Right renal pelvis (tissue), 4 donors: ENCODE data around the gene RRP1. TPM values are rescaled to one million over a fixed set of nuclear protein-coding genes. Genes with fewer than 3 reads are reported as not detected.

Source experiments
- DNase-seq, 4 donors: peaks; one replicate each; pipeline ENCODE4 v3.0.0-alpha.2; 2013; ENCODE audit warnings: low read depth in 4 of 4, low spot score in 3 of 4, missing footprints in 1 of 4
- polyA plus RNA-seq, 4 donors: library from polyadenylated mRNA; unstranded; fragments of 120-200 nt; gene quantifications; one replicate each; pipeline ENCODE4 v1.2.1, GENCODE V29; 2013; ENCODE audit not compliant: insufficient read length in 4 of 4

Gene RRP1
- polyA plus RNA-seq, 4 donors, result 26.2 to 38.2 (median 30.1) TPM

DNA sequence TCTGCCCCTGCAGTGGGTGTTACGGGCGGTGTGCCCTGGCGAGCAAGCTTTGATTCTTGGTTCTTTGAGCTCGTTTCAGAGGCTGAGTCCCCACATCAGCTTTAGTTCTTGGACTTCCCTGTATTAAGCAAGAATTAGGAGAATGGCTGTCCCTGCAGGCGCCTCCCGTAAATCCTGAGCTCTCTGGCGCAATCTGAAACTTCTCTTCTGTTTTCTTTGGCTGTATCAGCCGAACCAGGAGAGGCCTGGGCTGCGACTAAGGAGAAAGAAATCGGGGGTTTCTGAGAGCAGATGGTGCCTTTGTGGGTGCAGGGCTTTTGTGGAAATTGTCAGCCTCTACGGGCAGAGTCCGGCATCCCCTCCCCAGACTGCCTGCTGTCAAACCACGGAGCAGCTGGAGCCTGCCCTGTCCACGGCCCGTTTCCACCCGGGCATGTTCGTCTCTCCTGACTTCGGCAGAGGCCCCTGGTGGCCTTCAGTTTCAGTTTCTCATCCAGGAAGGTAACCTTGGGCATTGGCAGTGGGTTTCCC, 31.2 kb upstream of the RRP1 start:
- DNase-seq, result no peak

DNA sequence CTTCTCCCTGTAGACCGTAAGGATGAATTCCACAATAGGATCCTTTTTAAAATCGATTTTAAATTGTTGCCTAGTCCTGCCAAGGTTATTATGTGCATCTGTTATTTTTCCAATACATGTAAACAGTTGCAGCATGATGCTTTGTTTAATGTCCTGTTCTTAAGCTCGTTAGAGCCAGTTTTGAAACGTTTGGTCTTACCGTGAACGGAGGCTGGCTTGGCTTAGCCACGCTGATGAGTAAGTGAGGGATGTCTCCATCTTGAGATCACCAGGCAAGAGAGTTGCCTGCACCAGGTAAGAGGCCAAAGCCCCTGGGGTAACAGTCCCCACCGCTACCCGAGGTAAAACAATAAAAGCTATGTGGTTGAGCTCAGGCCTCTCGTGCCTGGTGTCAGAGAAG, 30.6 kb upstream of the RRP1 start:
- no peak for DNase-seq

DNA sequence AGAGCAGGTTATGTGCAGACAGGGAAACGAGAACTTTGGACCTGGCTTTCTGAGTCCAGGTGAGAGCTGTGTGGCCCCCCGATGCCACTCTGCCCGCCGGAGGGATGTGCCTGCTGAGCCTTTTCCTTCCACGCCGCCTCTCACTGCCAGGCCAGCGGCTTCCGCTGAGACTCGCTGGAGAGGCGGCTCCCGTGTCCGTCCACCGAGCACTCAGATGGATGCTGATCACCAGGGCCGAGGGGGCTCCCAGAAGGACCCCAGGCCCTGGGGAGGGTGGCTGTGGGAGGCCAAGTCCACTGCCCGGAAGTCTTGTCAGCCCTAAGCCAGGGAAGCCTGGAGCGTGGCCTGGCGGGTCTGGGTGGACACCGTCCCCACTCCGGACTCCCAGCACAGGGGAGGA, 29.7 kb upstream of the RRP1 start:
- DNase-seq, result no peak

DNA sequence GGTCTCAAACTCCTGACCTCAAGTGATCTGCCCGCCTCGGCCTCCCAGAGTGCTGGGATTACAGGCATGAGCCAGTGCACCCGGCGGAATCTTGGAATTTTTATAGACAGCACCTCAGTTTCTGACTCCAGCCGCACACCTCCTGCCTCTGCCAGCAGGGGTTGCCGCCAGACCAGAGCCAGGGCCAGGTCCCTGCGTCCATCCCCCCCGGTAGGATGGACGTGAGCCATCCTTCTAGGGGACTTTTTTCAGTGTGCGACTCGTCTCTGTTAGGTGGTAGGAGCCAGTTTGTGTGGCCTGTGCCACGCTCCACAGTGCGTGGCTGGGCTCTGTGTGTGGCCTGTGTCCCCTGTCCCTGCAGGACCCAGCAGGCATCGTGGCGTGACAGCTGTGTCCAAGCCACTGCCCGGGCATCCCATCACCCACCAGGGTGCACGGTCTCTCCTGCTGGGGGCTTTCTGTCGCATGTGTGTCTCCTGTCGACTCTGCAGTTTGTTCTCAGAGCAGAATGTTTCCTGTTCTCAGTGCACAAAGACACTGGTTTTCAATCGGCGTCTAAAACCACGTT, 28.9 kb upstream of the RRP1 start:
- no peak for DNase-seq

DNA sequence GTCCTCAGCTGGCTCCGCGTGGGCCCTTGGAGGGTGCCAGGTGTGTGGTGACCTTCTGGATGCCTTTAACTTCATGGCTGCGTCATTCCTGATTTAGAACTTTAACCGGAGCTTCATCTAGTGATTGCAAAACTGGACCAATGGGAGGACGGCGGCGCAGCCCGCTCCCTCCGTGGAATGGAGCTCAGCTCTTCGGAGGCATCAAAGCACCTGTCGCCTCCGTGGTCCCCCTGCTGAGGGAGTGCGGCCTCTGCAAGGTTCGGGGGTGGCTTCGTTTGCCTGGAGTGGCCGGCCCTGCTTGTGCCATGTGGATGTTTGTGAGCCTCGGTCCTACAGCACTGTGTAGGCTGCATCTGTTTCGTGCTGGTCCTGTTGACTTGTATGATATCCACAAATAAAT, 27.5 kb upstream of the RRP1 start:
- DNase-seq, result no peak

DNA sequence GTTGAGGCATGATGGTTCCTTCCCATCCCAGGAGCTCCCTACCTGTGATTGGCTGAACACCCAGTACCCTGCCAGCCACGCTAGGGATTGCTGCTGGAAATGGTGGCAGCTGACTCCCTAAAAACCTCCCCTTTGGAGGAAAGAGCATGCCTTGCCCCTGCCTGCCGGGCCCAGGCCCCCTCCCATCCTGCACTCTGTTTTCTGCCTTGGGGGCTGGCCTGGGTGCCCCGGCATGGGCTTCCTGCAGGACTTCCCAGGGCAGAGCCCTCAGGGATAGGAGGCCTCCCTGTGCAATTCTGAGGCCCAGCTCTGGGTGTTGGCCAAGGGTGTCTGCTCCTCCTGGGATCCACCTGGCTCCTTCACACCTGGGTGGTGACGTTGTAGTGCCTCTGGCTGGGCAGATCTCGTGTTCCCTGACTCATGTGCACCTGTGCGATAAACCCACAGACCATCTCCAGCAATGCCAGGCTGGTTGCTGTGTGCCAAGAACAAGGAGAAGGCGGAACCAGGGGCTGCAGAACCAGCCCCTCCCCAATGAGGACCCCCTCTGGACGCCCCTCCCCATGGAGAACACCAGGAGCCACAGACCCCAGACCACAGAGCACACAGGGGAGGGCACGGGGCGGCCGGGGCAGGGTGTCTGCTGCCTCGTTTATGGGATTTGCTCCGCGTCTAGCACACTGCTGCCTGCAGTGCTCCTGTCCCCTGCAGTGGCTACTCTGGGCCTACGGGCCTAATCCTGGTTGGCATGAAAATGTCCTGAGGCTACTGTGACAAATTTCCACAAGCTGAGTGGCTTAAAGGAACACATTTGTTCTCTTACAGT, 26.9 kb upstream of the RRP1 start:
- no peak for DNase-seq

DNA sequence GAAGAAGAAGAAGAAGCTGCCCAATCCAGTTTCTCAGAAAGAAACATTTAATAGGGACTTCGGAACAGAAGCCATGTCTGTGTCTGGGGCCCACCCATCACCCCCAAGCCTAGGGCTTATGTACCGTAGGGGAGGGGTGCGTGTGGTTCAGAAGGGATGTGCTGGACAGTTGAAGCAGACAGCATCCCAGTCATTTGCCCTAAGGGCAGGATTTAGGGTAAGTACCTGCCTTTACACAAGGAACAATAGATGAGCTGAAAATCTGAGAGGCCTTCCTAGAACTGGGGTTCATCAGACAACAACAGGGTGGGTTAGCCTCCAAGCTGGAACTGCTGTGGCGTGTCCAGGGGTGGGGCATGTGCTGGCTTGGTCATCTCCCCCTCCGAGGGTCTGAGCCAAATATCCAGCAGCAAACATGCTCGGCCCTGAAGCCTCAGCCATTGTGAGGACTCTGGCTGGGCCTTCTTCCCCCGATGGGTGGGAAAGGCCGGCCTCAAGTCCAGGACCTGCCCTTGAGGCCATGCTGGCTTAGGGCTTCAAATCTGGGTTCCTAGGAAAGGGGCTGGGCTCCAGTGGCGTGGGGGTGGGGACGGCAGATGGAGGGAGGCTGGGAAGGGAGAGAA, 25.4 kb upstream of the RRP1 start:
- no peak for DNase-seq

DNA sequence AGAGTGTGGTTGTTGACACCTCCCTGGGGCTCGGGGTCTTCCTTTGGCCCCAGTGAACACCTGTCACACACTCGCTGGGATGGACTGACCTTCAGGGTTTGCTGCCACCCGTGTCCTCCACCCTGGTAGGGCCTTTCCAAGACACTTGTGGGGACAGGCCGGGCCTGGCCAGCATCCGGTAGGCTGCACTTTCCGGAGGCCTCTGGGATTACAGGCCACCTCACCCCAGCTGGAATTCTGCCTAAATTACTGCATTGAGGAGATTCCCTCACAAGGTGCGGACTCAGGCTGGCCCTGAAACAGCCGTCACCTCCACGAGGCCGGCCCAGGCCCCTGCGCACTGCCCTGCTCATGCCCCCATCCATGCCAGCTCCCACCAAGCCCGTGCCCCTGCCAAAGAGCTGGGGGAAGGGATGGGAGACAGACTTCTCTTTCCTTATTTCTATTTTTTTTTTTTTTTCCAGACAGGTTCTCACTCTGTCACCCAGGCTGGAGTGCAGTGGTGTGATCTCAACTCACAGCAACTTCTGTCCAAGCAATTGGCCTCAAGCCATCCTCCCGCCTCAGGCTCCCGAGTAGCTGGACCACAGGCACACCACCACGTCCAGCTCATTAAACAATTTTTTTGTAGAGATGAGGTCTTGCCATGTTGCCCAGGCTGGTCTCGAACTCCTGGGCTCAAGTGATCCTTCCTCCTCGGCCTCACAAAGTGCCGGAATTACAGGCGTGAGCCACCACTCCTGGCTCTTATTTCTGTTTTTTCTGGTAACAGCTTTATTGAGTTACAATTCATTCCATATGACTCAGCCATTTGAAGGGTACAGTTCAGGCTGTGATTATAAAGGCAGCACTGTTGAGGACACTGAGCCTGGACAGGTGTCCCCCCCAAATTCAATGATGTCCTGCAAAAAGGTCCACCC, 24.5 kb upstream of the RRP1 start:
- DNase-seq, result no peak

DNA sequence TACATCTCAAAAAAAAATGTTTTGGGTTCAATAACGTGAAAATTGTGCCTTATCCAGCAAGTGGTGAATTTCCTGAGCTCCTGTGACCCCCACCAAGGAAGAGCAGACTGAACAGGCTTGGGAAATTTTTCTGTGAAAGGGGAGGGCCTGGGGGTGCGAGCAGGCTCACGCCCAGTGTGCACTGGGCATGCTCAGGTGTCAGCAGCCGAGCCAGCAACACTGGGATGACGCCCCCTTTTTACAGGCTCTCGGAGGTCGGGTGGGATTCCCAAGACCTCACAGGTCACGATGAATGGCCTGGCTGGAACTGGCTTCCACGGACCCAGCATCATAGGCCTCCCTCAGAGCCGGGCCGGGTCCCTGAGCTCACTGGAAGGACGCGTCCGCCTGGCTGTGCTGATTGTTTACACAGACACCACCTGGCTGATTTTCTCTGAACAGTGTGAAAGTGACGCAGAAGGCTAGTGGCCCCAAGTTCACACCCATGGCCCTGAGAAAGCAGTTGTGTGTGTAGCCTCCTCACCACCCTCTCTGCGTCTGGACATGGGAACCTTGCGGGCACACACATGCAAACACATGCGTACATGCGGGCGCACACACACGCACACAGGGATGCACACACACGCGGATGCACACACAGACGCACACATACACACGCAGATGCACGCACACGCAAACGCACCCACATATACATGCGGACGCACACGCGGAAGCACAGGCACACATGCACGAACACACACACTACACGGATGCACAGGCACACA, 22.5 kb upstream of the RRP1 start:
- DNase-seq, result no peak

DNA sequence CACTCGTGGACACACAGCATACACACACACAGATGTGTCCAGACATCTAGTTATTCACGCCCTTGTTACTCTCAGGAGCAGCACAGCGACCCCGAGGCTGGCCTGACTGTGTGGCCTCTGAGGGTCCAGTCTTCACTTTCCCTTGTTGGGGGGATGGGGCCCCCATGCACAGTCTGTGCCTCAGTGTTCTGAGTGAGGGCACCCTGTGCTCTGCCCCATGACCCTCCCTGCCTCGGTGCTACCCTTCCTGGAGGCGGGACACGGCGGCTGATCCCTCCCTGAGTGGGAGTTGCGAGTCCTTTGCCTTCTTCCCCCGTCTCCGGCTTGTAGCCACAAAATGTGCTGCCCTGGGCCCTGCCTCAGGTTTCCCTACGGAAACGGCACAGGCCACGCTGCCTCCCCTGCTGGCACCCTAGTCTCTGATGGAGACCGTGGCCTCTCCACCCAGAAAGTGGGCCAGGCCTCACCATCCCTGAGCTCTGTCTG, 21.8 kb upstream of the RRP1 start:
- no peak for DNase-seq

DNA sequence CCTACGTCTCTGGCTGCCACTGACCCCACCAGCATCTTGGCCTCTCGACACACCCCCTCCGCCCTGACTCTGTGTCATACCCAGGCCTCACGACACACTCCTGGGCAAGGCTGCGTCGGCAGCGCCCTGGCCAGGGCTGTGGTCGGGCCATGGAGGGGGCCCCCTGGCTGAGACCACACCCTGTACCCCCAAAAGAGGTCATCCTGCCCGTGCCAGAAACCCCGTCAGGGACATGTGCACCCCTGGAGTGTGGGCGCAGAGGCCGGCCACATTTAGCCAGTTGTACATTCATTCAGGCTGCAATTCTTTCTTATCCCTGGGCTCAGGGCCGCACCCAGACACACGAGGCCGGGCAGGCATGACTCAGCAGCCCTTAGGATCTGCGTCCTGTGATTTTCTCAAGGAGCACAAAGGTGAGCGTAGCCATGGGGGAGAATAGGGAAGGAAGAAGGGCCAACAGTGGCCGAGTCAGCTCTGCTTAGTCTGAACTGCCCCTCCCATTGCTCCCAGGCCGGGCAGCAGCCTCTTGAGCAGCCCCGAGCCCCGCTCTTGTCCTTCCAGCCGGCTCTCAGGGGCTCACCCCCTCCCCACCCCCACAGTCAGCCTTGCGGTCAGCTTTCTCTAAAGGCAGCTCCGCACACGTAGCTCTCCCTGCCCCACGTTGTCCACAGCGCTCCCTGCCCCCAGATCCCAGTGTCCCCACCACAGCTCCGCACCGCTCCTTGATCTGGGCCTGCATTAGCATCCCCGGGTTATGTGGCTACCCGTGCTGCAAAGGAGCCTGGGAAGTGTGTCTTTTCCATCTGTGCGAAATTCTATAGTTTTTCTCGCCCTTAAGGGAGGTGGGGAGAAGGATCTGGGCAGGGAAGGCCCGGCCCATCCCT, 21.2 kb upstream of the RRP1 start:
- DNase-seq, result no peak

DNA sequence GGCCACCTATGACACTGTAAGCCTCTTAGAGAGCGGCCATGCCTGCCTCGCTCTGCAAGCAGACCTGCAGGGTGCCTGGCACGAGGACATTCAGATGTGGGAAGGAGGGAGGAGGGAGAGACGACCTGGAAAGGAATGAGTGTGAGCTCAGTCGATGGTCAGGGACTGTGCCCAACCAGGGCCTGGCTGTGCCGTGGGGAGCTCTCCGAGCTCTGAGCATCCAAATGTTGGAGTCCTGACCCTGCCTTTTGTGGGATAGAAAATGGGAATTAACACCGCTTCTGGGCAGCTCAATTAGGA, 20.6 kb upstream of the RRP1 start:
- DNase-seq, result no peak

DNA sequence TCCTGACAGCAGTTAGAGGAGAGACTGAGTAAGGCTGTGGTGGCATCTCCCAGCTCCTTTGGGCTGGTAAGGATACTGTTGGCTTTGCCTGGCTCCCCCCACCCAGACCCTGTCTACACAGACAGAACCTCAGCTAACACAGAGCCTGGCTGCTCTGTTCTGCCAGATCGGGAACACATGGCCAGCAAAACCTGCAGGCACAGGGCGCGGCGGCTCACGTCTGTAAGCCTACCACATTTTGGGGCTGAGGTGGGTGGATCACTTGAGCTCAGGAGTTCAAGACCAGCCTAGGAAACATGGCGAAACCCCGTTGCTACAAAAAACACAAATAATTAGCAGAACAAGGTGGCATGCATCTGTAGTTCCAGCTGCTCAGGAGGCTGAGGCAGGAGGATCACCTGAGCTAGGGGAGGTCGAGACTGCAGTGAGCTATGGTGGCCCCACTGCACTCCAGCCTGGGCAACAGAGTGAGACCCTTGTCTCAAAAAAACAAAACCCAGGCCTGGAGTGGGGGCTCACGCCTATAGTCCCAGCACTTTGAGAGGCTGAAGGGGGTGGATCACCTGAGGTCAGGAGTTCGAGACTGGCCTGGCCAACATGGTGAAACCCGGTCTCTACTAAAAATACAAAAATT, 19.9 kb upstream of the RRP1 start:
- no peak for DNase-seq

DNA sequence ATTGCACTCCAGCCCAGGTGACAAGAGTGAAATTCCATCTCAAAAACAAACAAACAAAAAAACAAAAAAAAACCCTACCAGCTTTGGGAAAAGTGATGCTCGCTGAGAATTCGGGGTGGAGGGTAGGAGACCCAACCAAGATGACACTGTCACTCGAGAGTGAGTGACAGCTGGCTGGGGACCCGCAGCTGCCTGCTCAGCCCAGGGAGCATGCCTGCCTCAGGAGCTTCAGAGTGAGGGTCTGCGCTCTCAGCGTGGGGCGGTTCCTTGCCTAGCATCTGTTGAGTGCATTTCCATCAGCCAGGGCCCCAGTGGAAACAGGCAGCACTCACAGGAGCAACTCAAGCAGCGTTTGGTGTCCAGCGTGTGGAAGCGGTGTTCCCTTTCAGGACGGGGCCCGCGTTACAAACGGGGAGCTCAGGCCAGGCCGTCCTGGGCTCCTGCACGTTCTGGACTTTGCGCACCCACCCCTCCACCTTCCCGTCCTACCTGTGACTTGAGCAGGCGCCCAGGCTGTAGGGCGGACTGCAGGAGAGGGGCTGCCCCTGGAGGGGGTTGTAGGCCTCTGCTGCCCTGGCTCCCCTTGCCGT, 19.2 kb upstream of the RRP1 start:
- no peak for DNase-seq

DNA sequence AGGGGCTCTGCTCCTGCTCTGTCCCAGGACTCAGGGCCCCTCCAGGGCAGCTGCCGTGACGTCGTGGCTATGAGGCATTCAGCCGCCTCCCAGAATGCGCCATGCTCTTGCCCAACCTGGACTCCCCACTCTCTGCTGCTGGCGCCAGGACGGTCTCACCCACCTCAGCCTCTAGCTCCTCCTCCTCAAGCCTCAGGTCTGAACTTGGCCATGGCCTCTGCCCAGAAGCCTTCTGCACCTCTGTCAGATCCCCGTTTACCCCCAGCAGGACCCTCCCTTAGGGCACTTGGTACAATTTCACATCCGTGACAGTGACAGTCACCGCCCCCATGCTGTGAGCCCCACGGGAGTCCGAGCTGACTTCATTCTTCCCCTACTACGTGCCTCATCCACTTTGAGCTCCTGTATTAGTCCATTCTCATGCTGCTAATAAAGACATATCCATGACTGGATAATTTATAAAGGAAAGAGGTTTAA, 18.1 kb upstream of the RRP1 start:
- no peak for DNase-seq

DNA sequence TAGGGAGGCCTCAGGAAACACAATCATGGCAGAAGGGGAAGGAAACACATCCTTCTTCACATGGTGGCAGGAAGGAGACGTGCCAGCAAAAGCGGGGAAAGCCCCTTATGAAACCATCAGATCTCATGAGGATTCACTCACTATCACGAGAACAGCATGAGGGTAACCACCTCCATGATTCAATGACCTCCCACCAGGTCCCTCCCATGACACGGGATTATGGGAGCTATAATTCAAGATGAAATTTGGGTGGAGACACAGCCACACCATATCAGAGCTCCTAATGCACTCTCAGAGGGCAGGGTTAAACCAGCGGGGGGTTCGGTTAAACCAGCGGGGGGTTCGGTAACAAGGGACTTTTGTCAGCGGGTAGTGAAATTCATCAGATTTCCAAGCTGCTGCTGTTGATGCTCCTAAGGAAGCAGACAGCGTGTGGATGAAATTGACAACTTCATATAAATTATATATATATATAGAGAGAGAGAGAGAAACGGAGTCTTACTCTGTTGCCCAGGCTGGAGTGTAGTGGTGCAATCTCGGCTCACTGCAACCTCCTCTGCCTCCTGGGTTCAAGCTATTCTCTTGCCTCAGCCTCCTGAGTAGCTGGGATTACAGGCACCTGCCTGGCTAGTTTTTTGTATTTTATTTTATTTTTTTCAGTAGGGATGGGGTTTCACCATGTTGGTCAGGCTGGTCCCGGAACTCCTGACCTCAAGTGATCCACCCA, 17.5 kb upstream of the RRP1 start:
- DNase-seq, result no peak

DNA sequence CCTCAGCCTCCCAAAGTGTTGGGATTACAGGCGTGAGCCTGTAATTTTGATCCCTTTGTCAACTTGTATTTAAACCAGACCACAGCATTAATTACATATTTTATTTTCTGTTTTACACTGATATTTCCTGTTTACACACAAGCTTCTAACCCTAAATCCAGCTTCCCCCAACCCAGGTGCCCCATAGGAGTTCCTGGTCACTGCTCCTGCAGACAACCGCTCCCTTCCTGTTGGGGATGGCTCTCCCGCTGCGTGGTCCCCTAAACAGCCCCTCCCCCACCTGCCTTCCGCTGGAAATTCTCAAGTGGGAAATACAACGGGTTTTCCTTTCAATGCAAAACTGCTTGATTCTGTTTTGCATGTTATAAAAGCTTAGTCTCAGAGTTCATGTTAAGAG, 17.0 kb upstream of the RRP1 start:
- DNase-seq, result no peak
